HG03558 (cell line): ENCODE measurements around the gene CACNA2D3.

Experiments
- ATAC-seq: cut with Tn5 transposase; IDR thresholded peaks from one replicate; pipeline ENCODE4 v1.9.1; 2021; ENCODE audit warnings: moderate number of reproducible peaks; ENCODE audit not compliant: unreplicated experiment; ENCODE audit errors: extremely low read depth

The CACNA2D3 gene

GRCh38 chr3:54312156-54312899 lies 190.0 kb downstream of the CACNA2D3 start:
- no peak for ATAC-seq

GRCh38 chr3:54313418-54313817 lies 191.1 kb downstream of the CACNA2D3 start:
- no peak for ATAC-seq

GRCh38 chr3:54321520-54321919 lies 199.2 kb downstream of the CACNA2D3 start:
- no peak for ATAC-seq

- no peak for ATAC-seq
Measured at GRCh38 chr3:54322354-54322753, 200.0 kb downstream of the CACNA2D3 start.

- no peak for ATAC-seq
Measured at GRCh38 chr3:54324103-54324502, 201.8 kb downstream of the CACNA2D3 start.

- no peak for ATAC-seq
Measured at GRCh38 chr3:54326951-54327350, 204.6 kb downstream of the CACNA2D3 start.

- no peak for ATAC-seq
Measured at GRCh38 chr3:54331341-54331740, 209.0 kb downstream of the CACNA2D3 start.

GRCh38 chr3:54337846-54338245 lies 215.5 kb downstream of the CACNA2D3 start:
- ATAC-seq = no peak

GRCh38 chr3:54339608-54340007 lies 217.3 kb downstream of the CACNA2D3 start:
- ATAC-seq = no peak

- no peak for ATAC-seq
Measured at GRCh38 chr3:54341811-54342210, 219.5 kb downstream of the CACNA2D3 start.

- no peak for ATAC-seq
Measured at GRCh38 chr3:54342676-54343075, 220.3 kb downstream of the CACNA2D3 start.

GRCh38 chr3:54343495-54343894 lies 221.1 kb downstream of the CACNA2D3 start:
- no peak for ATAC-seq

- no peak for ATAC-seq
Measured at GRCh38 chr3:54344601-54345231, 222.4 kb downstream of the CACNA2D3 start.

- ATAC-seq = no peak
Measured at GRCh38 chr3:54345847-54346375, 223.6 kb downstream of the CACNA2D3 start.

- no peak for ATAC-seq
Measured at GRCh38 chr3:54347060-54347459, 224.7 kb downstream of the CACNA2D3 start.

GRCh38 chr3:54347933-54348332 lies 225.6 kb downstream of the CACNA2D3 start:
- ATAC-seq = no peak

GRCh38 chr3:54349231-54349652 lies 226.9 kb downstream of the CACNA2D3 start:
- ATAC-seq = no peak

- no peak for ATAC-seq
Measured at GRCh38 chr3:54349691-54350090, 227.3 kb downstream of the CACNA2D3 start.

- ATAC-seq = no peak
Measured at GRCh38 chr3:54353546-54353945, 231.2 kb downstream of the CACNA2D3 start.

- no peak for ATAC-seq
Measured at GRCh38 chr3:54353946-54354345, 231.6 kb downstream of the CACNA2D3 start.

GRCh38 chr3:54355800-54356199 lies 233.4 kb downstream of the CACNA2D3 start:
- ATAC-seq = no peak
